H9 (cell line): Measurements from ENCODE around the gene NT5C. TPM values are rescaled to one million over a fixed set of nuclear protein-coding genes. Genes with fewer than 3 reads are reported as not detected.

ENCODE experiments used
- DNase-seq: peaks from one replicate; pipeline ENCODE4 v3.0.0-alpha.2; 2017
- H2AFZ ChIP-seq: one replicate; pipeline ENCODE4 v1.6.1; 2013; ENCODE audit warnings: mild to moderate bottlenecking, low read length, control low read depth, moderate library complexity
- H2AK5ac ChIP-seq: 2 replicates; pipeline ENCODE4 v1.6.1; 2013; ENCODE audit warnings: low read length, control low read depth, mixed read lengths; ENCODE audit not compliant: insufficient read length
- H2BK120ac ChIP-seq: one replicate; pipeline ENCODE4 v1.6.1; 2013; ENCODE audit warnings: low read depth, mild to moderate bottlenecking, low read length, control low read depth, inconsistent platforms; ENCODE audit not compliant: poor library complexity, severe bottlenecking
- H2BK12ac ChIP-seq: 2 replicates; pipeline ENCODE4 v1.6.1; 2013; ENCODE audit warnings: low read length, control low read depth, mixed read lengths, low read depth; ENCODE audit not compliant: insufficient read length
- H2BK15ac ChIP-seq: 2 replicates; pipeline ENCODE4 v1.6.1; 2013; ENCODE audit warnings: low read depth, low read length, control low read depth
- H2BK20ac ChIP-seq: one replicate; pipeline ENCODE4 v1.6.1; 2013; ENCODE audit warnings: low read depth, mild to moderate bottlenecking, low read length, control low read depth, inconsistent platforms; ENCODE audit not compliant: poor library complexity, severe bottlenecking
- H2BK5ac ChIP-seq: 2 replicates; pipeline ENCODE4 v1.6.1; 2013; ENCODE audit warnings: low read length, control low read depth, mixed read lengths; ENCODE audit not compliant: insufficient read length
- H3K14ac ChIP-seq: 2 replicates; pipeline ENCODE4 v1.6.1; 2013; ENCODE audit warnings: low read length, control low read depth; ENCODE audit not compliant: insufficient read depth
- H3K18ac ChIP-seq: 2 replicates; pipeline ENCODE4 v1.6.1; 2013; ENCODE audit warnings: low read depth, mild to moderate bottlenecking, mixed read lengths, low read length, control low read depth; ENCODE audit not compliant: insufficient read length
- H3K23ac ChIP-seq: 2 replicates; pipeline ENCODE4 v1.6.1; 2013; ENCODE audit warnings: low read length, control low read depth, mixed read lengths, low read depth; ENCODE audit not compliant: insufficient read length
- H3K23me2 ChIP-seq: 2 replicates; pipeline ENCODE4 v1.6.1; 2013; ENCODE audit warnings: low read depth, mild to moderate bottlenecking, mixed read lengths, low read length, control low read depth; ENCODE audit not compliant: insufficient read length, poor library complexity, severe bottlenecking
- H3K27ac ChIP-seq: 2 replicates; pipeline ENCODE4 v1.5.1; 2013; ENCODE audit warnings: low read length, control low read depth, mixed read lengths, low read depth; ENCODE audit not compliant: insufficient read length
- H3K27me3 ChIP-seq: 2 replicates; pipeline ENCODE4 v1.6.1; 2013; ENCODE audit warnings: low read length, control low read depth, inconsistent platforms; ENCODE audit not compliant: insufficient read depth
- H3K4ac ChIP-seq: 2 replicates; pipeline ENCODE4 v1.6.1; 2013; ENCODE audit warnings: low read depth, mild to moderate bottlenecking, control low read depth, inconsistent platforms, low read length, moderate library complexity
- H3K4me1 ChIP-seq: 2 replicates; pipeline ENCODE4 v1.6.1; 2013; ENCODE audit warnings: low read length, control low read depth, inconsistent platforms; ENCODE audit not compliant: insufficient read depth
- H3K4me2 ChIP-seq: 2 replicates; pipeline ENCODE4 v1.6.1; 2013; ENCODE audit warnings: low read length, control low read depth, mixed read lengths; ENCODE audit not compliant: insufficient read length, insufficient read depth
- H3K56ac ChIP-seq: 2 replicates; pipeline ENCODE4 v1.6.1; 2013; ENCODE audit warnings: low read depth, mild to moderate bottlenecking, mixed read lengths, low read length, control low read depth; ENCODE audit not compliant: insufficient read length
- H3K79me1 ChIP-seq: 2 replicates; pipeline ENCODE4 v1.6.1; 2013; ENCODE audit warnings: low read depth, mild to moderate bottlenecking, moderate library complexity, low read length, control low read depth, inconsistent platforms; ENCODE audit not compliant: insufficient read depth, poor library complexity, severe bottlenecking
- H3K79me2 ChIP-seq: 2 replicates; pipeline ENCODE4 v1.6.1; 2013; ENCODE audit warnings: low read length, control low read depth, inconsistent platforms; ENCODE audit not compliant: insufficient read depth
- H3K9ac ChIP-seq: 2 replicates; pipeline ENCODE4 v1.6.1; 2013; ENCODE audit warnings: low read length, control low read depth, mixed read lengths; ENCODE audit not compliant: insufficient read length; ENCODE audit errors: extremely low read depth
- H3K9me3 ChIP-seq: one replicate; pipeline ENCODE4 v1.6.1; 2013; ENCODE audit warnings: low read depth, low read length, inconsistent platforms; ENCODE audit not compliant: control insufficient read depth
- H3T11ph ChIP-seq: one replicate; pipeline ENCODE4 v1.6.1; 2013; ENCODE audit warnings: mild to moderate bottlenecking, low read length, control low read depth, inconsistent platforms
- H4K20me1 ChIP-seq: one replicate; pipeline ENCODE4 v1.6.1; 2013; ENCODE audit not compliant: control insufficient read depth, insufficient read length, insufficient read depth
- H4K5ac ChIP-seq: 2 replicates; pipeline ENCODE4 v1.6.1; 2013; ENCODE audit warnings: low read depth, mild to moderate bottlenecking, mixed read lengths, low read length, control low read depth; ENCODE audit not compliant: insufficient read length
- H4K8ac ChIP-seq: replicated peaks from 2 replicates; pipeline ENCODE4 v1.6.1; 2013; ENCODE audit warnings: low read length, control low read depth, mixed read lengths, low read depth; ENCODE audit not compliant: insufficient read length
- H4K91ac ChIP-seq: 2 replicates; pipeline ENCODE4 v1.6.1; 2013; ENCODE audit warnings: low read depth, mild to moderate bottlenecking, moderate library complexity, mixed read lengths, low read length, control low read depth; ENCODE audit not compliant: insufficient read length
- H3K27ac Mint-ChIP-seq, 3 experiments: 2 replicates in 2 of 3; 3 replicates in 1 of 3; pipeline ENCODE4 v1.8.0; 2020 to 2021; ENCODE audit warnings: mixed read lengths in 3 of 3, mild to moderate bottlenecking in 1 of 3, moderate library complexity in 1 of 3
- H3K27me3 Mint-ChIP-seq: 2 replicates; pipeline ENCODE4 v1.8.0; 2021; ENCODE audit warnings: low read depth, mild to moderate bottlenecking, moderate library complexity, mixed read lengths
- H3K36me3 Mint-ChIP-seq, 3 experiments: 2 replicates in 2 of 3; 3 replicates in 1 of 3; pipeline ENCODE4 v1.8.0; 2020 to 2021; ENCODE audit warnings: low read depth in 3 of 3, mixed read lengths in 3 of 3; ENCODE audit not compliant: insufficient read depth in 1 of 3
- H3K4me1 Mint-ChIP-seq, 2 experiments: 2 replicates each; pipeline ENCODE4 v1.8.0; 2020; ENCODE audit warnings: mixed read lengths in 2 of 2
- H3K4me3 Mint-ChIP-seq, 2 experiments: 2 replicates in 1 of 2; 3 replicates in 1 of 2; pipeline ENCODE4 v1.8.0; 2020 to 2021; ENCODE audit warnings: mild to moderate bottlenecking in 2 of 2, mixed read lengths in 2 of 2, moderate library complexity in 1 of 2
- H3K9me3 Mint-ChIP-seq, 2 experiments: 2 replicates in 1 of 2; 3 replicates in 1 of 2; pipeline ENCODE4 v1.8.0; 2020; ENCODE audit warnings: mild to moderate bottlenecking in 2 of 2, mixed read lengths in 2 of 2, moderate library complexity in 1 of 2
- CTCF ChIP-seq: fragments of 200-600 bp; sonication (generic); conservative IDR thresholded peaks from 3 replicates; pipeline ENCODE4 v1.8.0; 2021; ENCODE audit warnings: antibody characterized with exemption, mild to moderate bottlenecking
- WGBS: extraction: QIAGEN DNeasy Blood & Tissue Kit; methylation state at CpG from one replicate; pipeline ENCODE4 v1.1.7; 2013; ENCODE audit warnings: missing lambda C conversion rate, low lambda C conversion rate, mixed read lengths; ENCODE audit not compliant: insufficient read length; ENCODE audit errors: extremely low coverage; 5-methylcytosine and 5-hydroxymethylcytosine counted together
- total RNA-seq: library from RNA; stranded (reverse); gene quantifications from 2 replicates; pipeline ENCODE4 v1.2.1, GENCODE V29; 2021

NT5C gene
- total RNA-seq, 1 experiment from 2014 or later, result 77.7 TPM

- H3K27ac Mint-ChIP-seq, result peak overlapping the region in 2 of 3 experiments; percentile 64 to 82; a peak in 2 of 7 replicates
- no peak overlapping the region for H3K18ac ChIP-seq
- WGBS, result no CpG with 5 or more reads among the region's 20 CpGs
- H2BK5ac ChIP-seq, result no peak overlapping the region
- no peak overlapping the region for H3T11ph ChIP-seq
- no peak overlapping the region for H3K4ac ChIP-seq
- peaks cover 3% of the 10 kb centered on the region; the same call in 1 of the 2 replicates for H3K4me1 ChIP-seq
- H2BK20ac ChIP-seq, result no peak overlapping the region
- H3K56ac ChIP-seq, result no peak overlapping the region
- no peak overlapping the region for H4K91ac ChIP-seq
- peak; percentile 79 for TF ChIP-seq CTCF
- H3K36me3 Mint-ChIP-seq, result peaks cover 3 to 33% (median 20%) of the 10 kb centered on the region in 3 experiments; a peak in 6 of 7 replicates
- H4K5ac ChIP-seq, result no peak overlapping the region
- peaks cover 21 to 25% of the 10 kb centered on the region in 2 experiments for H3K4me1 Mint-ChIP-seq
- no peaks in the 10 kb centered on the region for H3K9me3 Mint-ChIP-seq
- peaks cover 5% of the 10 kb centered on the region for H3K27me3 Mint-ChIP-seq
- no peaks in the 10 kb centered on the region for H3K79me1 ChIP-seq
- no peak overlapping the region for H4K8ac ChIP-seq
- no peaks in the 10 kb centered on the region for H3K27me3 ChIP-seq
- no peak overlapping the region for H3K4me3 Mint-ChIP-seq
- H2AFZ ChIP-seq, result no peak overlapping the region
- no peak overlapping the region for H2AK5ac ChIP-seq
- DNase-seq, result peak; percentile 87
- no peaks in the 10 kb centered on the region for H3K79me2 ChIP-seq
- no peaks in the 10 kb centered on the region for H4K20me1 ChIP-seq
- no peak overlapping the region for H2BK120ac ChIP-seq
- H2BK15ac ChIP-seq, result no peak overlapping the region
- H3K9me3 ChIP-seq, result no peaks in the 10 kb centered on the region
- no peak overlapping the region for H3K4me2 ChIP-seq
- H3K23ac ChIP-seq, result no peak overlapping the region
- peaks cover 7% of the 10 kb centered on the region for H3K23me2 ChIP-seq
- H3K27ac ChIP-seq, result no peak overlapping the region
- no peak overlapping the region for H3K9ac ChIP-seq
- H2BK12ac ChIP-seq, result no peak overlapping the region
- no peak overlapping the region for H3K14ac ChIP-seq
Observed at GRCh38 chr17:75105126-75106080, 26.1 kb downstream of the NT5C start.
